Thymus (tissue), 11 donors: ENCODE results near the gene COG6. TPM values are rescaled to one million over a fixed set of nuclear protein-coding genes. Genes with fewer than 3 reads are reported as not detected.

Source experiments
- DNase-seq, 9 donors: peaks; one replicate each; pipeline ENCODE4 v3.0.0-alpha.2; 2013; ENCODE audit warnings: low spot score in 9 of 9, low read depth in 6 of 9, missing footprints in 1 of 9
- H3K27ac ChIP-seq, 2 donors: one replicate each; pipeline ENCODE4 v1.5.1; 2013; ENCODE audit warnings: control low read depth in 1 of 2, low read depth in 1 of 2, low read length in 1 of 2, mild to moderate bottlenecking in 1 of 2, moderate library complexity in 1 of 2
- H3K27me3 ChIP-seq, 2 donors: one replicate each; pipeline ENCODE4 v1.5.1; 2013; ENCODE audit warnings: low read length in 1 of 2; ENCODE audit not compliant: control insufficient read depth in 2 of 2, insufficient read depth in 1 of 2
- H3K36me3 ChIP-seq, 2 donors: one replicate each; pipeline ENCODE4 v1.5.1; 2013; ENCODE audit warnings: low read length in 1 of 2, mild to moderate bottlenecking in 1 of 2, moderate library complexity in 1 of 2; ENCODE audit not compliant: control insufficient read depth in 2 of 2, insufficient read depth in 2 of 2
- H3K4me1 ChIP-seq, 2 donors: one replicate each; pipeline ENCODE4 v1.5.1; 2013; ENCODE audit warnings: low read length in 2 of 2; ENCODE audit not compliant: control insufficient read depth in 2 of 2, insufficient read depth in 2 of 2
- H3K4me3 ChIP-seq, 2 donors: one replicate each; pipeline ENCODE4 v1.5.1; 2013; ENCODE audit warnings: low read length in 2 of 2, control low read depth in 1 of 2, mild to moderate bottlenecking in 1 of 2
- H3K9me3 ChIP-seq, 2 donors: one replicate each; pipeline ENCODE4 v1.5.1; 2013; ENCODE audit warnings: low read length in 1 of 2, mild to moderate bottlenecking in 1 of 2; ENCODE audit not compliant: control insufficient read depth in 2 of 2, insufficient read depth in 1 of 2
- WGBS: extraction: QIAGEN DNeasy Blood & Tissue Kit; methylation state at CpG from one replicate; pipeline ENCODE4 v1.1.7; 2013; 5-methylcytosine and 5-hydroxymethylcytosine counted together
- polyA plus RNA-seq: library from polyadenylated mRNA; stranded (reverse); fragments of 200-250 nt; gene quantifications from one replicate; pipeline ENCODE4 v1.2.3, GENCODE V29; 2013
- total RNA-seq: library from RNA; stranded (reverse); fragments of 120-200 nt; gene quantifications from one replicate; pipeline ENCODE4 v1.2.4, GENCODE V29; 2013
- donor health status: healthy.

Gene COG6
- total and polyA plus RNA-seq, 2 donors: 12.9 to 15.7 TPM

DNA sequence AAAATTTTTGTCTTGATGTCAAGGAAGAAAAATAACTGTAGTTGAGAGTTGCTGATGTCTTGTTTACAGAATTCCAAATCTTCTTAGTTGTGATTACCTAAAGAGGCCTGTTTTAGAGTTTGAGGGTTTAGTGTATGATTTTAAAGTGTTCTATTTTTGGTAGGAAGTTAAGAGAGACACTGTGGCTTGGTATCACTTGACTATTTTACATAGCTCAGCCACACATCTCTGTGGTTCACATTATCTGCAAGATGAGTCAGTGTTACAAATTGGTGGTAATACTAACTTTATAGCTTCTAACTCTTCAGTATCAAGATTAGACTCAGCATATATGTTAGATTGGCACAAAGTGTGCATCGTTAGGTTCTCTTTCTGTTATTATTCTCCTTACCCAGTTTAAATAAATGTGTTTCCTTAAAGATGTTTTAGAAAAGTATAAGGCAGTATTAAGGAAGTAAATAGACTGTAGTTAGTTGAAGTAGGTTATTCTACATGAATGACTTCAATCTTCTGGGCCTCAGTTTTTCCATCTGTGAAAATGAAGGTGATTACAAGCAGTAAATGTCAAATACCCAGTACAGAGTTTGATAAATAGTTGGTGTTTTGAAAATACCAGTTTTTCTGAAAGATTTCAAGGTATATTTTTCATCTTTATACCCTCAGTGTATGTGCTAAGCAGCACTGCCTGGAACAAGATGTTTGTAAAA, 33.4 kb downstream of the COG6 start:
- Histone ChIP-seq H3K4me3 (no peak overlapping the region), H3K4me1 (no peaks in the 10 kb centered on the region), H3K36me3 (peaks cover 0 to 4% of the 10 kb centered on the region in 2 donors), H3K27ac (no peak overlapping the region), H3K27me3 (no peaks in the 10 kb centered on the region), H3K9me3 (no peaks in the 10 kb centered on the region)
- 96% methylated on average over 1 of the region's 1 CpG for WGBS
- DNase-seq: peak in 1 of 9 donors; percentile 15

GRCh38 chr13:39692660-39693438, 37.4 kb downstream of the COG6 start:
- no peaks in the 10 kb centered on the region for H3K9me3 ChIP-seq
- peaks cover 0 to under 1% of the 10 kb centered on the region in 2 donors for H3K36me3 ChIP-seq
- H3K27me3 ChIP-seq: no peaks in the 10 kb centered on the region
- H3K4me1 ChIP-seq: no peaks in the 10 kb centered on the region
- H3K27ac ChIP-seq: no peak overlapping the region
- 91% methylated on average over 4 of the region's 4 CpGs for WGBS
- peak in 1 of 9 donors; percentile 37 for DNase-seq
- H3K4me3 ChIP-seq: no peak overlapping the region

DNA sequence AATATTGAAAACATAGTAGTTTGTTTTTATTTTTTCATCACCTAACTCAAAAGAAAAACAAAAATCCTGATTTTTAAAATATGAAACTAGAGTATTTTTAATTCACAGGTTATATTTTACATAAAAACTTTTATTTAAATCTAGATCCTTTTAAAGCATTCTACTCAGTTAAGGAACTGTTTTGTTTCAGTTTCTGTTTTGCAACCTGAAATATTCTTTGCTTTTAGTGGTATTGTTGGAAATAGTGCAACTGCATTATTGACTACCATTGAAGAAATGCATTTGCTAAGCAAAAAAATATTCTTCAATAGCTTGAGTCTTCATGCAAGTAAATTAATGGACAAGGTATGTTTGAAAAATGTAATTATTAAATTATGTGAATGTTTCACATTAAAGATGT, 43.8 kb downstream of the COG6 start:
- no peaks in the 10 kb centered on the region for H3K9me3 ChIP-seq
- H3K36me3 ChIP-seq: no peaks in the 10 kb centered on the region
- H3K4me3 ChIP-seq: no peak overlapping the region
- H3K27me3 ChIP-seq: no peaks in the 10 kb centered on the region
- DNase-seq: no peak
- H3K27ac ChIP-seq: no peak overlapping the region
- H3K4me1 ChIP-seq: no peaks in the 10 kb centered on the region

GRCh38 chr13:39712626-39713025, 57.2 kb downstream of the COG6 start:
- DNase-seq: no peak
- Histone ChIP-seq H3K4me3 (no peak overlapping the region), H3K27ac (no peak overlapping the region), H3K27me3 (no peaks in the 10 kb centered on the region), H3K4me1 (no peaks in the 10 kb centered on the region), H3K9me3 (peaks cover 0 to 3% of the 10 kb centered on the region in 2 donors), H3K36me3 (no peaks in the 10 kb centered on the region)
- 97% methylated on average over 3 of the region's 3 CpGs for WGBS

DNA sequence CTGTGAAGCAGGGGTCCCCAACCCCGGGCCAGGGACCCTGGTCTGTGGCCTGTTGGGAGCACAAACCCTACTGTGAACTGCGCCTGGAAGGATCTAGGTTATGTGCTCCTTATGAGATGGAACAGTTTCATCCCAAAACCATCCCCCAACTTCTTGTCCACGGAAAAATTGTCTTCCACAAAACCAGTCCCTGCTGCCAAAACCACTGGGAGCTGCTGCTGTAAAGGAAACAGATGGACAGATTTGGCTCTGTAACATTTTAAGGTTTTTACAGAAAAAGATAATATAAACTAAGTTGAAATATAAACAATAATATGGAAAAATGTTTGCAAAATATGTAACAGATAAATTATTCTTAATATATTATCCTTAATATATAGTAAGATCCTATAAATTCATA, 73.7 kb downstream of the COG6 start:
- Histone ChIP-seq H3K4me3 (no peak overlapping the region), H3K36me3 (no peaks in the 10 kb centered on the region), H3K4me1 (no peaks in the 10 kb centered on the region), H3K9me3 (no peaks in the 10 kb centered on the region), H3K27me3 (no peaks in the 10 kb centered on the region), H3K27ac (no peak overlapping the region)
- DNase-seq: no peak
- 97% methylated on average over 3 of the region's 3 CpGs for WGBS

DNA sequence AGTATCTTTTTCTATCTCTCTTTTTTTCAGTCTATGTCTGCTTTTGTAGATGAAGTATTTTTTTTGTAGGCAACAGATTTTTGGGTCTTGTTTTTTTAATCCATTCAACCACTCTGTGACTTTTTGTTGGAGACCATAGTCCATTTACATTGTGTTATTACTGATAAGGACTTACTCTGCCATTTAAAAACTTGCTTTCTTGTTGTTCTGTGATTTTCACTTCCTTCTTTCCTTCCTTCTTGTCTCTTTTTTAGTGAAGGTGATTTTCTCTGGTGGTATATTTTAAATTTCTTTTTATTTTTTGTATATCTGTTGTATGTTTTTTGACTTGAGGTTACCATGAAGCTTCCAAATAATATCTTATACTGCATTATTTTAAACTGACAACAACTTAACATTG, 79.5 kb downstream of the COG6 start:
- H3K27ac ChIP-seq: no peak overlapping the region
- no peaks in the 10 kb centered on the region for H3K9me3 ChIP-seq
- H3K4me3 ChIP-seq: no peak overlapping the region
- no peaks in the 10 kb centered on the region for H3K27me3 ChIP-seq
- H3K4me1 ChIP-seq: no peaks in the 10 kb centered on the region
- DNase-seq: no peak
- peaks cover 0 to 6% of the 10 kb centered on the region in 2 donors for H3K36me3 ChIP-seq

- peaks cover 0 to 6% of the 10 kb centered on the region in 2 donors for H3K36me3 ChIP-seq
- over 99% methylated on average over 5 of the region's 5 CpGs for WGBS
These were observed 81.6 kb downstream of the COG6 start for GRCh38 chr13:39737047-39737446.

GRCh38 chr13:39740761-39741160, 85.3 kb downstream of the COG6 start:
- 98% methylated on average over 3 of the region's 3 CpGs for WGBS
- H3K4me3 ChIP-seq: no peak overlapping the region
- no peak for DNase-seq

More at GRCh38 chr13:39737047-39737446, 81.6 kb downstream of the COG6 start:
- no peak for DNase-seq
- Histone ChIP-seq H3K9me3 (no peaks in the 10 kb centered on the region), H3K27me3 (no peaks in the 10 kb centered on the region), H3K4me1 (no peaks in the 10 kb centered on the region), H3K4me3 (no peak overlapping the region), H3K27ac (no peak overlapping the region)

DNA sequence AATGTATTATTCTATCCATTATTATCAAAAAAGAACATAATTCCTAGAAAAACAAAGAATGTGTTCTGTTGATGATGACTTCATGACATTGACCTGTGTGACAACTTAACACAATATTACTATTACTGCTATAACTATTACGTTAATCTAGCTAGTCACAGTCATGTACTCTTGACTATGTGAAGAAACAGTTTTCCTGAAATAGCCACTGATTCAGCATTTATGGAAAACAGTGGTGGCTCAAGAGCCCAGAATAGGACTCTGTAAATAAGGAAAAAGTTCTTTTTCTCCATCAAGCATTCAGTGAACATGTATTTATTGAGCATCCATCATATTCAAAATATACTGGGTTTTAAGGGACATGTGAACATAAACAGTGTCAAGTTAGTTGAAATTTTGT, 93.5 kb downstream of the COG6 start:
- 46% methylated on average over 1 of the region's 1 CpG for WGBS
- Histone ChIP-seq H3K4me1 (no peaks in the 10 kb centered on the region), H3K27me3 (no peaks in the 10 kb centered on the region), H3K9me3 (no peaks in the 10 kb centered on the region), H3K27ac (no peak overlapping the region), H3K36me3 (no peaks in the 10 kb centered on the region), H3K4me3 (no peak overlapping the region)
- no peak for DNase-seq

More at GRCh38 chr13:39740761-39741160, 85.3 kb downstream of the COG6 start:
- H3K27ac ChIP-seq: no peak overlapping the region
- no peaks in the 10 kb centered on the region for H3K9me3 ChIP-seq
- no peaks in the 10 kb centered on the region for H3K4me1 ChIP-seq
- no peaks in the 10 kb centered on the region for H3K27me3 ChIP-seq
- H3K36me3 ChIP-seq: peaks cover 0 to 6% of the 10 kb centered on the region in 2 donors
